ENCODE data around the gene MT1F. TPM values are rescaled to one million over a fixed set of nuclear protein-coding genes. Genes with fewer than 3 reads are reported as not detected.

MT1F gene
- total RNA-seq, 2 donors from 2014 or later, result 27.5 to 92.0 TPM

- no peak for TF ChIP-seq POLR2A (IDR thresholded peaks at IDR 0.05)
- TF ChIP-seq CTCF (IDR thresholded peaks at IDR 0.05), result no peak
- peak; percentile 47 for ATAC-seq
- intact Hi-C loops (cut with DNase I), result no loop called here
Measured at GRCh38 chr16:56689171-56689570, 31.4 kb downstream of the MT1F start.

GRCh38 chr16:56690420-56691122, 32.8 kb downstream of the MT1F start:
- H3K27ac ChIP-seq, result no peak overlapping the region
- intact Hi-C loops (cut with DNase I), result loop anchor here (10.0 kb wide), 1 partner anchor 86 kb away; the partner anchor contains the start of gene MT2A
- H3K9me3 ChIP-seq, result no peaks in the 10 kb centered on the region
- DNase-seq, result no peak
- H3K27me3 ChIP-seq, result no peaks in the 10 kb centered on the region
- H3K4me3 ChIP-seq, result no peak overlapping the region
- no peak for ATAC-seq
- peaks cover 44% of the 10 kb centered on the region for H3K4me1 ChIP-seq
- TF ChIP-seq CTCF (IDR thresholded peaks at IDR 0.05), result no peak
- no peaks in the 10 kb centered on the region for H3K36me3 ChIP-seq (replicated peaks in 1 of 2; ENCODE audit: insufficient read depth in 1 of 2, low read depth in 2 of 2)
- WGBS, 2 donors, result 72 to 80% methylated on average over 3 to 4 of the region's 4 CpGs

More at GRCh38 chr16:56689171-56689570, 31.4 kb downstream of the MT1F start:
- Histone ChIP-seq H3K36me3 (replicated peaks in 1 of 2; ENCODE audit: insufficient read depth in 1 of 2, low read depth in 2 of 2) (no peaks in the 10 kb centered on the region), H3K27ac (peak overlapping the region; percentile 32 to 75 (median 54)), H3K27me3 (no peaks in the 10 kb centered on the region), H3K4me3 (no peak overlapping the region), H3K9me3 (no peaks in the 10 kb centered on the region), H3K4me1 (peaks cover 58% of the 10 kb centered on the region)
- DNase-seq, result peak; percentile 56 to 85 (median 72)
- 22 to 43% methylated on average over 1 to 3 of the region's 3 CpGs for WGBS, 2 donors

- intact Hi-C loops (cut with DNase I), result loop anchor here (10.0 kb wide), 1 partner anchor 87 kb away; the partner anchor contains the start of gene MT2A
- no peaks in the 10 kb centered on the region for H3K9me3 ChIP-seq
- peak overlapping the region in 1 of 4 donors; percentile 54 for H3K27ac ChIP-seq
- H3K4me1 ChIP-seq, result peaks cover 35% of the 10 kb centered on the region
- H3K27me3 ChIP-seq, result no peaks in the 10 kb centered on the region
- no peak for TF ChIP-seq CTCF (IDR thresholded peaks at IDR 0.05)
- no peak for TF ChIP-seq POLR2A (IDR thresholded peaks at IDR 0.05)
- H3K36me3 ChIP-seq (replicated peaks in 1 of 2; ENCODE audit: insufficient read depth in 1 of 2, low read depth in 2 of 2), result no peaks in the 10 kb centered on the region
- WGBS, 2 donors, result 19 to 21% methylated on average over 3 to 4 of the region's 4 CpGs
- H3K4me3 ChIP-seq, result no peak overlapping the region
- peak; percentile 57 to 78 (median 72) for DNase-seq
- peak; percentile 77 for ATAC-seq
Measured at GRCh38 chr16:56691885-56692284, 34.1 kb downstream of the MT1F start.

- Histone ChIP-seq H3K9me3 (no peaks in the 10 kb centered on the region), H3K27ac (no peak overlapping the region), H3K27me3 (no peaks in the 10 kb centered on the region), H3K36me3 (replicated peaks in 1 of 2; ENCODE audit: insufficient read depth in 1 of 2, low read depth in 2 of 2) (no peaks in the 10 kb centered on the region), H3K4me3 (no peak overlapping the region), H3K4me1 (peaks cover 19% of the 10 kb centered on the region)
- ATAC-seq (no peak), DNase-seq (no peak)
- TF ChIP-seq CTCF (IDR thresholded peaks at IDR 0.05) (no peak), POLR2A (IDR thresholded peaks at IDR 0.05) (no peak)
- no CpG with 5 or more reads among the region's 1 CpG for WGBS, 2 donors
- intact Hi-C loops (cut with DNase I), result loop anchor here (10.0 kb wide), 1 partner anchor 90 kb away; the partner anchor contains the start of gene MT2A
Measured at GRCh38 chr16:56695246-56695645, 37.5 kb downstream of the MT1F start.
